Neural crest cell (in vitro differentiated cells): Measurements from ENCODE around the gene OPN4. TPM values are rescaled to one million over a fixed set of nuclear protein-coding genes. Genes with fewer than 3 reads are reported as not detected.

Source experiments
- DNase-seq: peaks from one replicate; pipeline ENCODE4 v3.0.0; 2021; ENCODE audit warnings: low read depth, mixed read lengths, low spot score
- H3K27ac Mint-ChIP-seq: one replicate; pipeline ENCODE4 v1.8.0; 2021; ENCODE audit warnings: mild to moderate bottlenecking, mixed read lengths; ENCODE audit not compliant: unreplicated experiment
- H3K27me3 Mint-ChIP-seq: 2 replicates; pipeline ENCODE4 v1.8.0; 2021; ENCODE audit warnings: low read depth, mild to moderate bottlenecking, mixed read lengths
- H3K36me3 Mint-ChIP-seq: 2 replicates; pipeline ENCODE4 v1.8.0; 2021; ENCODE audit warnings: low read depth, mild to moderate bottlenecking, mixed read lengths
- H3K4me1 Mint-ChIP-seq: 2 replicates; pipeline ENCODE4 v1.8.0; 2021; ENCODE audit warnings: mixed read lengths
- H3K4me3 Mint-ChIP-seq: one replicate; pipeline ENCODE4 v1.8.0; 2021; ENCODE audit warnings: mild to moderate bottlenecking, mixed read lengths
- H3K9me3 Mint-ChIP-seq: 2 replicates; pipeline ENCODE4 v1.8.0; 2021; ENCODE audit warnings: mixed read lengths
- total RNA-seq: library from RNA; stranded (reverse); gene quantifications from 2 replicates; pipeline ENCODE4 v1.2.1, GENCODE V29; 2021
- TF ChIP-seq, protein P1 (sequence below): fragments of 200-600 bp; sonication (generic); conservative IDR thresholded peaks from 2 replicates; pipeline ENCODE4 v1.5.0; 2021; ENCODE audit warnings: antibody characterized with exemption, mild to moderate bottlenecking

Gene OPN4
- total RNA-seq, 1 donor from 2014 or later: not detected

DNA sequence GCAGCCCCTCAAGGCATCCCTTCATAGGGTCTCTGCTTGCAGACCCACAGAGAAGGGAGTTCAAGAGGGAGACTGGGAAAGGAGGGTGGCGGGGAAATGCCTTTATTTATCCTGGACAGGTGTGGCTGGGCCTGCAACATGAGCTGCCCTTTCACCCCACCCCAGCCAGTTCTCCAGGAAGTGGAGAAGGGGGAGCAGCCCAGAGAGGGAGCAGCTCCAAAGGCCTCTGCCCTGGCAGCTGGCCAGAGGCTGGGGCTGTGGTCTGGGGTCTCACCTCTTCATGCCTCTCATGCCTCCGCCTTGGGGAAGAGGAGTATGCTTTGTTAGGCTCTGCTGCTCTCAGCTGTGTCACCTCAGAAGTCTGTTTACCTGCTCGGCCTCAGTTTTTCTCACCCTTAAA is 17.1 kb downstream of the OPN4 start:
- Mint-ChIP-seq H3K9me3 (no peaks in the 10 kb centered on the region), H3K4me3 (no peak overlapping the region), H3K27me3 (no peaks in the 10 kb centered on the region), H3K27ac (no peak overlapping the region), H3K4me1 (peaks cover 40% of the 10 kb centered on the region), H3K36me3 (no peaks in the 10 kb centered on the region)
- TF ChIP-seq, protein P1, sequence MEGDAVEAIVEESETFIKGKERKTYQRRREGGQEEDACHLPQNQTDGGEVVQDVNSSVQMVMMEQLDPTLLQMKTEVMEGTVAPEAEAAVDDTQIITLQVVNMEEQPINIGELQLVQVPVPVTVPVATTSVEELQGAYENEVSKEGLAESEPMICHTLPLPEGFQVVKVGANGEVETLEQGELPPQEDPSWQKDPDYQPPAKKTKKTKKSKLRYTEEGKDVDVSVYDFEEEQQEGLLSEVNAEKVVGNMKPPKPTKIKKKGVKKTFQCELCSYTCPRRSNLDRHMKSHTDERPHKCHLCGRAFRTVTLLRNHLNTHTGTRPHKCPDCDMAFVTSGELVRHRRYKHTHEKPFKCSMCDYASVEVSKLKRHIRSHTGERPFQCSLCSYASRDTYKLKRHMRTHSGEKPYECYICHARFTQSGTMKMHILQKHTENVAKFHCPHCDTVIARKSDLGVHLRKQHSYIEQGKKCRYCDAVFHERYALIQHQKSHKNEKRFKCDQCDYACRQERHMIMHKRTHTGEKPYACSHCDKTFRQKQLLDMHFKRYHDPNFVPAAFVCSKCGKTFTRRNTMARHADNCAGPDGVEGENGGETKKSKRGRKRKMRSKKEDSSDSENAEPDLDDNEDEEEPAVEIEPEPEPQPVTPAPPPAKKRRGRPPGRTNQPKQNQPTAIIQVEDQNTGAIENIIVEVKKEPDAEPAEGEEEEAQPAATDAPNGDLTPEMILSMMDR: no peak
- DNase-seq: no peak

DNA sequence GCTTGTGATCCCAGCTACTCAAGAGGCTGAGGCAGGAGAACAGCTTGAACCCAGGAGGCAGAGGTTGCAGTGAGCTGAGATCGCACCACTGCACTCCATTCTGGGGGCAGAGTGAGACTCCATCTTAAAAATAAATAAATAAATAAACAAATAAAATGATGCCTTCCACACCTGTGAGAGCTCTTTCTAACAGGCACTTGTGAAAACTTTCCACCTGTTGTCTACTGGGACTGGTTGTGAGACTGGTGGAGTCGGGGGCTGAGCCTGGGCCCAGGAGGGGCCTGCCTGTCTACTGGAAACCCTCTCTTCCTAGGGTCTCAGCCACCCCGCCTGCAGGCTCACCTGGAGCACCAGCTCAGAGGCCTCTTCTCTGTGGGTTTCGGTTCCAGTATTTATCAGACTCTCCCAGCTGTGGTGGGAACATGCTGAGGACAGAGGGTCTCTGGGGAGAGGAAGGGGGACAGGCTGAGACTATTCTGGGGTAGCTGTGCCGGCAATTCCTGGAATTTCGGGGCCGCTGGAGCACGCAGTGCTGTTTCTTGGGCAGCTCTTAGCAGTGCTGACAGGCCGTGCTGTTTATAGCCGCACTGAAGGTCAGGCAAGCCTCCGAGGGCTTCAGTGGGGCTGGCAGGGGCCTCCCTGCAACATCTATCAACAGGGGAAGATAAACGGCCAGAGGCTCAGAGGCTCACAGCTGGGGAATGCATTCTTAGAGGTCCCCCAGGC is 17.8 kb downstream of the OPN4 start:
- no peaks in the 10 kb centered on the region for H3K9me3 Mint-ChIP-seq
- H3K4me1 Mint-ChIP-seq: peaks cover 35% of the 10 kb centered on the region
- H3K27me3 Mint-ChIP-seq: no peaks in the 10 kb centered on the region
- no peaks in the 10 kb centered on the region for H3K36me3 Mint-ChIP-seq
- H3K4me3 Mint-ChIP-seq: peak overlapping the region; percentile 44
- peak overlapping the region; percentile 8 for H3K27ac Mint-ChIP-seq
- DNase-seq: no peak
- TF ChIP-seq, protein P1: no peak

DNA sequence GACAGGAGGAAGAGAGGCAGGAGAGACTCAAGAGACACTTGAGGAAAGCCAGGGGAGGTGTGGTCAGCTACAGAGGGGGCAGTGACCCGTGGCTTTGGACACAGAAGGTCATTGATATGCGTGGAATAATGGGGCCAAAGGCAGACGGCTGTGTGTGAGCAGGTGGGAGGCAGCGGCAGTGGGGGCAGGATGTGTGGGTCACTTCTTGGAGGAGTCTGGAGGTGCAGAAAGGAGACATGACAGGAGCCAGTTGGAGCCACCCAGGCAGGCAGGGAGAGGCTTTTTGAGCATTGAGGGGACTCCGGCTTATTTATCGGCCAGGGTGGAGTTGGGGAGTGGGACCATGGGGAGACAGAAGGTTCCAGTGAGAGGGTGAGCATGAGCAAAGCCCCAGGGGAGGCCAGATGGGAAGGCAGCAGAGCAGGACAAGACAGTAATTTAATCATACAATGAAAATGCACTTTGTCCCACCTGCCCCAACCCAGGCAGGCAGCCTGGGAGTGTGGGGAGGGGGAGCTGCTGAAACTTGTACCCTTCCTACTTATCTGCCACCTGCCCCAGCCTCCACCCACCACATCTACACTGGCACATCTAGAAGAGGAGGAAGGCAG is 19.0 kb downstream of the OPN4 start:
- TF ChIP-seq, protein P1: no peak
- DNase-seq: no peak
- Mint-ChIP-seq H3K4me1 (peaks cover 30% of the 10 kb centered on the region), H3K4me3 (no peak overlapping the region), H3K36me3 (no peaks in the 10 kb centered on the region), H3K27me3 (no peaks in the 10 kb centered on the region), H3K9me3 (no peaks in the 10 kb centered on the region), H3K27ac (peak overlapping the region; percentile 90)

DNA sequence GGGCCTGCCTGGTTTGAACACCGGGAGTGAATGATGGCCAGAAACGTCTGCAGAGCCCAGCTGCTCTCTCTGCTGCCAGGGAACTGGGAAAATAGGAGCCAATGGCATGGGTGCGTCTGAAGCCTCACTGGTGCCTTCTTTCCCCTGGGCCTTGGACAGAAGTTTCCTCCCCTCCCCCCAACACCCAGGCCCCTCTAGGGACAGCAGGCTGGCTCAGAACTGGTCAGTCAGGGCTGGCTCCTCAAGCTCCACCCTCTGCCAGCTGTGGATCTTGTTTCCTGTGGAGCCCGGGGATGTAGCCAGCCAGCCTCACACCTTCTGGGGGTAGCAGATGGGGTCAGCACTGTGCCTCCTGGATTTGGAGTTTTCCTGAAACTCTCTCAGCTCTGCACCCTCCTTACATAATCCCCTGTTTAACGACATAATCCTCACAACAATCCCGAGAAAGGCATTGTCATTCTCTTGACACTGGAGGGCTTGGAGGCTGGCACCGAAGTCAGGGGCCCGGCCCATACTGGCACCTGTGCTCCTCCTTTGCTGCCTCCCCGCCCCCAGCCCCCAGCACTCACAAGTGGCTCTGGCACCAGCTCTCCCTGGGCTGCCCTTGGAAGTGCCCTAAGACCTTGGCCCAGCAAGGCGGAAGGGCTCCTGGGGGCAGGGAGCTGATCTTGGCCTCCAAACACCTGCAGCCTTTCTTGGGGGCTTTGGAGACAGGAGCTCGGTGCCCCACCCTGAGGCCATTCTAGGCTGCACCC is 19.7 kb downstream of the OPN4 start:
- no peak overlapping the region for H3K27ac Mint-ChIP-seq
- TF ChIP-seq, protein P1: no peak
- H3K27me3 Mint-ChIP-seq: no peaks in the 10 kb centered on the region
- no peak for DNase-seq
- no peaks in the 10 kb centered on the region for H3K9me3 Mint-ChIP-seq
- no peak overlapping the region for H3K4me3 Mint-ChIP-seq
- no peaks in the 10 kb centered on the region for H3K36me3 Mint-ChIP-seq
- peaks cover 26% of the 10 kb centered on the region for H3K4me1 Mint-ChIP-seq

DNA sequence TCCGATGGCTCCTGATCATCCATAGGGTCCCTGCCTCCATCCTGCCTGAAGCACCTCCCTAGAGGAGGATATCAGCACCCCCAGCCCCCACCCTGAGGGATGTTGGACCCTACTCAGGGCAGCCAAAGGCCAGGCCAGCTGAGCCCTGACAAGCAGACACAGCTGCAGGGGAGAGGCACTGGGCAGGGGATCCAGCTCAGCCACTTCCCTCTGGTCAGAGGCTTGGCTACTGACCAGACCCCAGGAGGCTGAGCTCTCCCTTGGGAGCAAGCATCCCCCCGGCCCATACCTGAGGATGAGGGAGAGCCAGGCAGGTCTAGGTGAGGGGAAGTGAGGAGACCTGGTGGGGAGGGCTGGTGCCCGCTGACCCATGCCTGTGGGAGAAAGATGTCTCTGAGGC is 20.6 kb downstream of the OPN4 start:
- no peaks in the 10 kb centered on the region for H3K36me3 Mint-ChIP-seq
- no peak for DNase-seq
- H3K27me3 Mint-ChIP-seq: no peaks in the 10 kb centered on the region
- H3K4me3 Mint-ChIP-seq: no peak overlapping the region
- H3K27ac Mint-ChIP-seq: no peak overlapping the region
- peaks cover 27% of the 10 kb centered on the region for H3K4me1 Mint-ChIP-seq
- TF ChIP-seq, protein P1: no peak
- H3K9me3 Mint-ChIP-seq: no peaks in the 10 kb centered on the region
